K562 (cell line): ENCODE measurements around the gene SMU1. TPM values are rescaled to one million over a fixed set of nuclear protein-coding genes. Genes with fewer than 3 reads are reported as not detected.

Source experiments
- ATAC-seq: fragments of 200-7000 bp; cut with Tn5 transposase; 3 replicates; pipeline ENCODE4 v1.9.1; 2020; ENCODE audit warnings: moderate library complexity
- BruUV-seq: library from RNA; stranded (reverse); fragments of 400-500 nt; replicated peaks from 2 replicates; lab custom pipeline; 2021; lab: Mats Ljungman, UMichigan
- CTCF ChIA-PET: fragments of 300-600 bp; formaldehyde crosslinking; extraction: SDS; loops from one replicate; lab custom pipeline; 2021; ENCODE audit warnings: low intra/inter-chr PET ratio; lab: Yijun Ruan, JAX
- POLR2A ChIA-PET: fragments of 300-600, 350-650 bp; sonication (Branson Sonifier 250); formaldehyde crosslinking; extraction: SDS; loops from one replicate; lab custom pipeline; 2021; ENCODE audit warnings: antibody characterized with exemption, inconsistent platforms; lab: Yijun Ruan, JAX
- DNase-seq, 4 experiments: peaks; one replicate each; pipeline versions ENCODE4 v3.0.0 to v3.0.0-alpha.2; 2011 to 2018; ENCODE audit warnings: low spot score in 3 of 4, mixed read lengths in 3 of 4; ENCODE audit errors: extremely low read depth in 1 of 4
- FAIRE-seq: peaks from 2 replicates; lab custom pipeline; 2011; peaks lifted over from hg19 to GRCh38; lab: Jason Lieb, UNC
- H2AFZ ChIP-seq: 2 replicates; pipeline ENCODE4 v1.6.0; 2011; ENCODE audit warnings: low read depth, low read length, control low read depth, inconsistent platforms
- H3K27ac ChIP-seq: fragments of 200-600 bp; 3 replicates; pipeline ENCODE4 v1.8.0; 2011; ENCODE audit warnings: low read depth, mild to moderate bottlenecking, control low read depth, inconsistent platforms, low read length, moderate library complexity, mixed read lengths; ENCODE audit errors: extremely low read depth
- H3K27me3 ChIP-seq, 2 experiments: fragments of 300-600 bp in 1 of 2; 2 replicates in 1 of 2; 3 replicates in 1 of 2; pipeline versions ENCODE4 v1.6.0 to v1.8.0; 2011; ENCODE audit warnings: inconsistent platforms in 2 of 2, low read length in 2 of 2, mild to moderate bottlenecking in 1 of 2, mixed read lengths in 1 of 2, moderate library complexity in 1 of 2; ENCODE audit not compliant: control insufficient read depth in 2 of 2, insufficient read depth in 2 of 2
- H3K36me3 ChIP-seq: fragments of 300-600 bp; 3 replicates; pipeline ENCODE4 v1.8.0; 2011; ENCODE audit warnings: mild to moderate bottlenecking, low read length, inconsistent platforms; ENCODE audit not compliant: control insufficient read depth, insufficient read depth
- H3K4me1 ChIP-seq, 2 experiments: fragments of 200-600 bp in 1 of 2; replicated peaks in 1 of 2; 2 replicates in 1 of 2; 3 replicates in 1 of 2; pipeline versions ENCODE4 v1.5.1 to v1.8.0; 2011; ENCODE audit warnings: inconsistent platforms in 2 of 2, low read length in 2 of 2, mild to moderate bottlenecking in 1 of 2, mixed read lengths in 1 of 2, moderate library complexity in 1 of 2; ENCODE audit not compliant: control insufficient read depth in 2 of 2, insufficient read depth in 2 of 2
- H3K4me2 ChIP-seq: 2 replicates; pipeline ENCODE4 v1.6.1; 2011; ENCODE audit warnings: low read length, control low read depth, inconsistent platforms, mixed read lengths; ENCODE audit not compliant: insufficient read depth
- H3K4me3 ChIP-seq: fragments of 200-600 bp; sonication (generic), shearing (Covaris generic); 2 replicates; pipeline ENCODE4 v1.5.1; 2016; ENCODE audit warnings: control low read depth, inconsistent platforms
- H3K79me2 ChIP-seq: fragments of 200-600 bp; 3 replicates; pipeline ENCODE4 v1.8.0; 2011; ENCODE audit warnings: low read length, inconsistent platforms; ENCODE audit not compliant: control insufficient read depth, insufficient read depth
- H3K9ac ChIP-seq, 2 experiments: 2 replicates each; pipeline versions ENCODE4 v1.6.0 to v1.6.1; 2011; ENCODE audit warnings: low read depth in 2 of 2, low read length in 2 of 2, control low read depth in 1 of 2, inconsistent platforms in 1 of 2, mild to moderate bottlenecking in 1 of 2, mixed read lengths in 1 of 2; ENCODE audit not compliant: insufficient read depth in 1 of 2
- H3K9me1 ChIP-seq: one replicate; pipeline ENCODE4 v1.6.0; 2011; ENCODE audit warnings: inconsistent platforms, mild to moderate bottlenecking, low read length, moderate library complexity; ENCODE audit not compliant: control insufficient read depth, insufficient read depth
- H3K9me3 ChIP-seq: replicated peaks from 2 replicates; pipeline ENCODE4 v1.5.1; 2011; ENCODE audit warnings: low read depth, low read length, inconsistent platforms; ENCODE audit not compliant: control insufficient read depth, insufficient read depth
- H4K20me1 ChIP-seq: replicated peaks from 2 replicates; pipeline ENCODE4 v1.6.1; 2011; ENCODE audit warnings: low read length, inconsistent platforms, mixed read lengths; ENCODE audit not compliant: control insufficient read depth, insufficient read depth
- DIDO1 ChIP-seq: fragments of 450-650 bp; IDR thresholded peaks from 2 replicates; pipeline ENCODE4 v1.6.1; 2016; ENCODE audit warnings: low read depth, missing biosample characterization, missing genetic modification characterization
- E2F5 ChIP-seq: sonication (generic); formaldehyde crosslinking; IDR thresholded peaks from 2 replicates; pipeline ENCODE4 v1.8.0; 2022; ENCODE audit warnings: mild to moderate bottlenecking, missing genetic modification reagents
- OTX1 ChIP-seq: fragments of 450-650 bp; formaldehyde crosslinking; IDR thresholded peaks from 2 replicates; pipeline ENCODE4 v1.4.0; 2022; ENCODE audit warnings: mild to moderate bottlenecking
- POLR3G ChIP-seq: IDR thresholded peaks from 2 replicates; pipeline ENCODE4 v1.6.1; 2011; ENCODE audit not compliant: insufficient read length, insufficient replicate concordance; ENCODE audit errors: extremely low read depth
- STAT5B ChIP-seq: fragments of 250-450 bp; sonication (Bioruptor Pico); IDR thresholded peaks from 2 replicates; pipeline ENCODE4 v1.8.0; 2021; ENCODE audit warnings: mild to moderate bottlenecking, inconsistent platforms
- WGBS: fragments of 100-300 bp; shearing (Covaris generic); methylation state at CpG from one replicate; pipeline ENCODE4 v1.1.6; 2016; ENCODE audit warnings: low coverage, mixed read lengths; ENCODE audit not compliant: insufficient coverage; ENCODE audit errors: missing lambda C conversion rate; 5-methylcytosine and 5-hydroxymethylcytosine counted together
- in situ Hi-C: fragments of 300-500 bp; cut with MboI; formaldehyde crosslinking; loops from 4 replicates; pipeline ENCODE4 v1.15.0; 2018; ENCODE audit warnings: inconsistent platforms, mixed read lengths
- intact Hi-C: fragments of 100-400 bp; cut with micrococcal nuclease; formaldehyde crosslinking; loops from 2 replicates; pipeline ENCODE4 v1.14.2; 2022
- polyA plus RNA-seq, 8 experiments: library from polyadenylated mRNA; depleted of rRNA in 4 of 8; stranded (reverse) in 5 of 8; unstranded in 3 of 8; fragments of >200 nt; fragmentation: Nextera tagmentation in 2 of 8; fragmentation: Illumina TruSeq in 1 of 8; extraction: Ambion mirVana in 2 of 8; extraction: Trizol in 1 of 8; gene quantifications; 2 replicates each; pipeline versions ENCODE4 v1.2.1 to v1.2.3, GENCODE V29; 2011 to 2014; ENCODE audit warnings: inconsistent platforms in 1 of 8, missing spikeins in 1 of 8
- total RNA-seq, 7 experiments: library from RNA; depleted of rRNA in 6 of 7; stranded (reverse); fragments of >200 nt in 6 of 7; fragmentation: Illumina TruSeq in 2 of 7; extraction: Trizol in 2 of 7; gene quantifications; 2 replicates each; pipeline versions ENCODE4 v1.2.1 to v1.2.3, GENCODE V29; 2011 to 2021; ENCODE audit warnings: low replicate concordance in 1 of 7

The SMU1 gene
- total and polyA plus RNA-seq, 9 of the 15 experiments (the other 6 are each of a cell fraction or from before 2014, with no cell fraction given), result 13.2 to 33.4 (median 20.7) TPM

DNA sequence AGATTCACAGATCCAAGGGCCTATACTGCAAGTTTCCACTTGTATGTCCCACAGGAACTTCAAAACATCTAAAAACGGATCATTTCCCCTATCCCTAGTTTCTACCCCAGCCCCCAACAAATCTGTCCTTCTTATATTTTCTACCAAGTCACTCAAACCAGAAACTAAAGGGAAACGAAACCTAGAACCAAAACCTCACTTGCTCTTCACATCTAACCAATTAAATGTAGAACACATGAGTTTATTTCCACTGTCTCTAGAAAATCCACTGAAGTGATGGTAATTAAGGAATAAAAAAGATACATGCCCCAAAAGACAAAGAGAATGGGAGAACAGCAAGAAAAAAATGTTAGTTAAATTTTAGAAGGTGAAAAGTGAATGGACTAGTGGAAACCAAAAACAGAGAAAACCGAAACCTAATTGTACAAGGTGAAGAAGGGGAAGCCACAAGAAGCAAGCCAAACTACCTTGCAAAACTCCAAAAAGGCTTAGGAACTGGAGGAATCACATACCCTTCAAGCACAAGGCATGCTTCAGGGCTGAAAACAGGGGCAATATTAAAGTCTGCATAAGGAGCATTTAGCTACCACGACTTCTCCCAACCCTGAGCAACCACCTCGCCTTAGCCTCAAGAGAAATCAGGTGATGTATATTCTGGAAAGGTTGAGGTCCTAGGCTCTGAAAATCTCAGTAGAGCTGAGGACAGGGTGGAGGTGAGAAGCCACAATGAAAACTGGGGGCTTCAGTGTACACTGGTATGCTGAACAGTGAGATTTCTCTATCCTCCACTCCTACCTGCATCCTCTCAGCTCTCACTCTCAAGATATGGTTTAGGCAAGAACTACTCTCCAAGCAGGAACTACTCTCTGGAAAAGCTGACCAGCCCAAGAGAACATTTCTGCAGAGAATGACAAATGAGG lies 11.1 kb downstream of the SMU1 start:
- no peaks in the 10 kb centered on the region for H3K4me1 ChIP-seq
- H3K9ac ChIP-seq, result no peak overlapping the region
- FAIRE-seq, result no peak
- BruUV-seq, result no TSS peak
- H3K36me3 ChIP-seq, result peaks cover 72% of the 10 kb centered on the region
- intact Hi-C loops, result no loop called here
- H3K79me2 ChIP-seq, result 0 out of 3 replicates have a peak, but pooled peaks cover 3% of the 10 kb centered on the region
- H3K4me2 ChIP-seq, result no peak overlapping the region
- no peak overlapping the region for H3K4me3 ChIP-seq
- TF ChIP-seq STAT5B (CRISPR knock-in tag) (no peak), POLR3G (no peak), OTX1 (CRISPR knock-in tag) (no peak), DIDO1 (tag) (no peak)
- TF ChIP-seq, all 486 proteins: peak for 0
- no peak for DNase-seq
- ChIA-PET POLR2A (no interaction called here), CTCF (no interaction called here)
- in situ Hi-C loops, result no loop called here
- Histone ChIP-seq H3K9me3 (no peaks in the 10 kb centered on the region), H4K20me1 (no peaks in the 10 kb centered on the region), H2AFZ (no peak overlapping the region), H3K9me1 (no peaks in the 10 kb centered on the region), H3K27me3 (no peaks in the 10 kb centered on the region), H3K27ac (no peak overlapping the region)
- 75% methylated on average over 5 of the region's 5 CpGs for WGBS
- ATAC-seq, result no peak

DNA sequence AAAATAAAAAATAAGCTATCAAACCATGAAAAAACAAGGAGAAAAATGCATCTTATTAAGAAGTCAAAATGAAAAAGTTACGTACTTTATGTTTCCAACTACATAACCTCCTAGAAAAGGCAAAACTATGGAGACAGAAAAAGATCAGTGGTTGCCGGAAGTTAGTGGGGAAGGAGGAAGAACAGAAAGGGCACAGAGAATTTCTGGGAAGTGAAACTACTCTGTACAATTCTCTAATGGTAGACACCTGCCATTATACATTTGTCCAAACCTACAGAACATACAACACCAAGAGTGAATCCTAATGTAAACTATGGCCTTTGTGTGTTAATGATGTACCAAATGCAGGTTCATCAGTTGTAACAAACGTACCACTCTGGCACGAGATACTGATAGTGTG lies 25.3 kb downstream of the SMU1 start:
- POLR2A ChIA-PET, result interaction anchor here (0.6 to 1.3 kb wide), 2 partner anchors 12 to 173 kb away, joined by 3 to 4 read pairs; no protein-coding TSS in a partner anchor
- in situ Hi-C loops (no loop called here), intact Hi-C loops (no loop called here)
- Histone ChIP-seq H3K4me3 (no peak overlapping the region), H3K4me1 (no peaks in the 10 kb centered on the region), H3K36me3 (peaks cover 70% of the 10 kb centered on the region), H3K4me2 (no peak overlapping the region), H3K9ac (no peak overlapping the region), H3K79me2 (no peaks in the 10 kb centered on the region), H3K27me3 (no peaks in the 10 kb centered on the region), H2AFZ (no peak overlapping the region), H3K9me3 (no peaks in the 10 kb centered on the region), H3K27ac (no peak overlapping the region), H3K9me1 (no peaks in the 10 kb centered on the region), H4K20me1 (no peaks in the 10 kb centered on the region)
- BruUV-seq, result no TSS peak
- no peak for FAIRE-seq
- WGBS, result 97% methylated on average over 3 of the region's 4 CpGs
- CTCF ChIA-PET, result no interaction called here
- ATAC-seq, result no peak
- no peak for TF ChIP-seq E2F5 (CRISPR knock-in tag)
- no peak for DNase-seq
